GM10248 (cell line): ENCODE data around the gene TPSD1.

Source experiments
- CTCF ChIA-PET: fragments of 300-600 bp; sonication (Branson Sonifier 250); formaldehyde crosslinking; extraction: SDS; loops from one replicate; lab custom pipeline; 2021; ENCODE audit warnings: antibody characterized with exemption; lab: Yijun Ruan, JAX
- POLR2A ChIA-PET: fragments of 350-650 bp; sonication (Branson Sonifier 250); formaldehyde crosslinking; extraction: SDS; loops from one replicate; lab custom pipeline; 2020; ENCODE audit warnings: antibody characterized with exemption; lab: Yijun Ruan, JAX
- DNase-seq: peaks from one replicate; pipeline ENCODE4 v3.0.0; 2012; ENCODE audit errors: extremely low spot score
- TF ChIP-seq, protein P1 (sequence below): IDR thresholded peaks from 2 replicates; pipeline ENCODE4 v1.5.1; 2012; ENCODE audit warnings: mild to moderate bottlenecking, low read depth; ENCODE audit errors: extremely low read depth, missing control alignments, control extremely low read depth

Gene TPSD1

DNA sequence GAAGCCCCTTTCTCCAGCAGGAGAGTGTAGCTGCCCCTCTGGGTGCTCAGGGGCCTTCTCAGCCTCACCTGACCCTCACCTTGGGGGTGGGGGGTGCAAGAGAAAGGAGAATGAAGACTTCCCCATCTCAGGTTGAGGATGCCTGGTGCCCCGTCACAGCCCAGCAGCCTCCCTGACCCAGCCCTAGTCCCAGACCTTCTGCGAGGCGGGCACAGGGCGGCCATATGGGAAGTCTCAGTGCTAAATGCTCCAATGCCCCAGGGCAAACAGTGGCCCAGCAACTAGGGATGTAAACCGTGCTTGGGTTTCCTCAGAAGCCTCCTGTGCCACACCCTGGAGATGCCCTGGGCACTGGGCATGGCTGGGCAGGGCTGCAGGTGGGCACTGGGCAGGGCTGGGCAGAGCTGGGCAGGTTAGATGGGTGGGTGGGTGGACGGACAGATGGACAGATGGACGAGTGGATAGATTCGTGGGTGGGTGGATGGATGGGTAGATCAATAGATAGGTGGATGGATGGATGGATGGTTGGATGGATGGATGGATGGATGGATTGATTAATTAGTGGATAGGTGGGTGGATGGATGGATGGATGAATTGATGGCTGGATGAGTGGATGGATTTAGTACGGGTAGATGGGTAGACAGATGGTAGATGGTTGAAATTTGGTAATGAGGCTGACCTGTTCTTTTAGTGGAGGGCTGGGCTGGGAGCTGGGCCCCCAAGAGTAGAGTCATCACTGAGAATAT lies 16.8 kb downstream of the TPSD1 start:
- ChIA-PET CTCF (no interaction called here), POLR2A (no interaction called here)
- no peak for DNase-seq
- TF ChIP-seq, protein P1, sequence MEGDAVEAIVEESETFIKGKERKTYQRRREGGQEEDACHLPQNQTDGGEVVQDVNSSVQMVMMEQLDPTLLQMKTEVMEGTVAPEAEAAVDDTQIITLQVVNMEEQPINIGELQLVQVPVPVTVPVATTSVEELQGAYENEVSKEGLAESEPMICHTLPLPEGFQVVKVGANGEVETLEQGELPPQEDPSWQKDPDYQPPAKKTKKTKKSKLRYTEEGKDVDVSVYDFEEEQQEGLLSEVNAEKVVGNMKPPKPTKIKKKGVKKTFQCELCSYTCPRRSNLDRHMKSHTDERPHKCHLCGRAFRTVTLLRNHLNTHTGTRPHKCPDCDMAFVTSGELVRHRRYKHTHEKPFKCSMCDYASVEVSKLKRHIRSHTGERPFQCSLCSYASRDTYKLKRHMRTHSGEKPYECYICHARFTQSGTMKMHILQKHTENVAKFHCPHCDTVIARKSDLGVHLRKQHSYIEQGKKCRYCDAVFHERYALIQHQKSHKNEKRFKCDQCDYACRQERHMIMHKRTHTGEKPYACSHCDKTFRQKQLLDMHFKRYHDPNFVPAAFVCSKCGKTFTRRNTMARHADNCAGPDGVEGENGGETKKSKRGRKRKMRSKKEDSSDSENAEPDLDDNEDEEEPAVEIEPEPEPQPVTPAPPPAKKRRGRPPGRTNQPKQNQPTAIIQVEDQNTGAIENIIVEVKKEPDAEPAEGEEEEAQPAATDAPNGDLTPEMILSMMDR, result no peak

DNA sequence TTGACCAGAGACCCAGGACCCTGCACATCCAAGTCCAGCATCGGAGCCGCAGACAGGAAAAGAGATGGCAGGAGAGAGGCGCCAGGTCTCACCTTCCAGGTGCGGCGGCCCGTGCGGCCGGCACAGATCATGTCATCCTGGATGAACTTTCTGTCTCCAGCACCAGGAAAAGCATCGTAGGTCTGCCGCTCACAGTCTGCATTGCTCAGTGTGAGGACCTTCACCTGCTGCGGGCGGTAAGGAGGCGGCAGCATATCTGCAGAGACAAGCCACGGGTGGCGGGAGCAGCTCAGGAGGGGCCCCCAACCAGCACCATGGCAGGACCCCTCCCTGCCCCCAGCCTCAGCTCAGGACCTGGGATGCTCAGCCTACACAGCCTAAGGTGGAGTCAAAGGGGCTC lies 17.9 kb downstream of the TPSD1 start:
- ChIA-PET CTCF (no interaction called here), POLR2A (no interaction called here)
- TF ChIP-seq, protein P1, result no peak
- no peak for DNase-seq

DNA sequence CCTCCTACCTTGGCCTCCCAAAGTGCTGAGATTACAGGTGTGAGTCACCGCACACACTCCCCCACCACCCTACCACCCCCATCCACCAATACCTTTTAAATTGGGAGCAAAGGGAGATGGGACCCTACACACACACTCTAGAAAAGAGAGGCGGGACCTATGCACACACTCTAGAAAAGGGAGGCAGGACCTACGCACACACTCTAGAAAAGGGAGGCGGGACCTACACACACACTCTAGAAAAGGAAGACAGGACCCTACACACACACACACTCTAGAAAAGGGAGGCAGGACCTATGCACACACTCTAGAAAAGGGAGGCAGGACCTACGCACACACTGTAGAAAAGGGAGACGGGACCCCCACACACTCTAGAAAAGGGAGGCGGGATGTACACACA lies 18.9 kb downstream of the TPSD1 start:
- no peak for DNase-seq
- CTCF ChIA-PET, result no interaction called here
- POLR2A ChIA-PET, result no interaction called here
- TF ChIP-seq, protein P1, result no peak

GRCh38 chr16:1275791-1276579 lies 20.1 kb downstream of the TPSD1 start:
- TF ChIP-seq, protein P1, result no peak
- CTCF ChIA-PET, result no interaction called here
- POLR2A ChIA-PET, result no interaction called here
- DNase-seq, result no peak

GRCh38 chr16:1276580-1276878 lies 20.7 kb downstream of the TPSD1 start:
- CTCF ChIA-PET, result interaction anchor here (1.4 kb wide), 1 partner anchor 15 kb away, joined by 3 read pairs; no protein-coding TSS in a partner anchor
- TF ChIP-seq, protein P1, result no peak

GRCh38 chr16:1277151-1277598 lies 21.3 kb downstream of the TPSD1 start:
- TF ChIP-seq, protein P1, result no peak
- ChIA-PET CTCF (interaction anchor here (1.4 kb wide), 1 partner anchor 16 kb away, joined by 3 read pairs; no protein-coding TSS in a partner anchor), POLR2A (no interaction called here)
- no peak for DNase-seq

More at GRCh38 chr16:1276580-1276878, 20.7 kb downstream of the TPSD1 start:
- POLR2A ChIA-PET, result no interaction called here
- DNase-seq, result no peak
